ENCODE measurements around the gene ZNF385C. TPM values are rescaled to one million over a fixed set of nuclear protein-coding genes. Genes with fewer than 3 reads are reported as not detected.

The ZNF385C gene
- total and polyA plus RNA-seq, 4 donors: 0.03 to 0.19 (median 0.06) TPM; not detected in 1

GRCh38 chr17:42111871-42112551, 13.7 kb upstream of the ZNF385C start:
- Histone ChIP-seq H3K9ac (ENCODE audit: low read depth in 1 of 2, low read length in 2 of 2) (peak overlapping the region; percentile 61 to 88), H3K27me3 (ENCODE audit: control insufficient read depth in 4 of 4, insufficient read depth in 4 of 4, low read length in 3 of 4) (no peaks in the 10 kb centered on the region), H3K4me3 (ENCODE audit: low read depth in 1 of 3, low read length in 3 of 3) (peak overlapping the region; percentile 64 to 76 (median 68)), H3K36me3 (ENCODE audit: control insufficient read depth in 4 of 4, insufficient read depth in 3 of 4, low read depth in 1 of 4, low read length in 3 of 4) (peaks cover 3 to 12% (median 7%) of the 10 kb centered on the region in 4 donors), H3K4me1 (ENCODE audit: control insufficient read depth in 4 of 4, insufficient read depth in 4 of 4, low read length in 3 of 4) (peaks cover 11 to 42% (median 34%) of the 10 kb centered on the region in 4 donors), H3K9me3 (ENCODE audit: control insufficient read depth in 4 of 4, low read length in 3 of 4) (no peaks in the 10 kb centered on the region), H3K27ac (ENCODE audit: low read depth in 1 of 2, low read length in 2 of 2) (peak overlapping the region; percentile 81 to 84)
- TF ChIP-seq MAX (IDR thresholded peaks at IDR 0.05): no peak
- no peak for TF ChIP-seq HNF4A (conservative IDR thresholded peaks at IDR 0.05)
- no peak for TF ChIP-seq EGR1 (IDR thresholded peaks at IDR 0.05; ENCODE audit: low read depth in 2 of 2)
- peak; percentile 24 for TF ChIP-seq YY1 (IDR thresholded peaks at IDR 0.05)
- TF ChIP-seq FOXA2 (IDR thresholded peaks at IDR 0.05): no peak
- no peak for TF ChIP-seq FOXA1 (IDR thresholded peaks at IDR 0.05)
- TF ChIP-seq RAD21 (IDR thresholded peaks at IDR 0.05): no peak
- no peak for TF ChIP-seq REST (IDR thresholded peaks at IDR 0.05)
- TF ChIP-seq NR2F2 (IDR thresholded peaks at IDR 0.05): no peak
- DNase-seq (ENCODE audit: low spot score): no peak
- WGBS: 6% methylated on average over 12 of the region's 12 CpGs

GRCh38 chr17:42111265-42111636, 13.0 kb upstream of the ZNF385C start:
- peak; percentile 23 to 93 for TF ChIP-seq RXRA (IDR thresholded peaks at IDR 0.05)
- no peak for TF ChIP-seq GABPA (IDR thresholded peaks at IDR 0.05 in 1 of 2, conservative IDR thresholded peaks at IDR 0.05 in 1 of 2)
- TF ChIP-seq REST (IDR thresholded peaks at IDR 0.05): peak; percentile 18
- no peak for TF ChIP-seq HNF4G (IDR thresholded peaks at IDR 0.05)
- TF ChIP-seq EGR1 (IDR thresholded peaks at IDR 0.05; ENCODE audit: low read depth in 2 of 2): no peak
- TF ChIP-seq HNF4A (conservative IDR thresholded peaks at IDR 0.05): peak; percentile 19 to 79
- TF ChIP-seq ZBTB33 (IDR thresholded peaks at IDR 0.05): no peak
- TF ChIP-seq SP1 (IDR thresholded peaks at IDR 0.05): no peak
- TF ChIP-seq TAF1 (conservative IDR thresholded peaks at IDR 0.05): no peak
- TF ChIP-seq YY1 (IDR thresholded peaks at IDR 0.05): peak; percentile 58
- TF ChIP-seq ATF3 (IDR thresholded peaks at IDR 0.05): no peak
- TF ChIP-seq MAX (IDR thresholded peaks at IDR 0.05): peak; percentile 87
- no peak for TF ChIP-seq JUND (IDR thresholded peaks at IDR 0.05)
- peaks cover 11 to 40% (median 34%) of the 10 kb centered on the region in 4 donors for H3K4me1 ChIP-seq (ENCODE audit: control insufficient read depth in 4 of 4, insufficient read depth in 4 of 4, low read length in 3 of 4)
- H3K36me3 ChIP-seq (ENCODE audit: control insufficient read depth in 4 of 4, insufficient read depth in 3 of 4, low read depth in 1 of 4, low read length in 3 of 4): peaks cover 3 to 12% (median 7%) of the 10 kb centered on the region in 4 donors
- peak overlapping the region in 2 of 3 donors; percentile 68 to 76 for H3K4me3 ChIP-seq (ENCODE audit: low read depth in 1 of 3, low read length in 3 of 3)
- H3K27me3 ChIP-seq (ENCODE audit: control insufficient read depth in 4 of 4, insufficient read depth in 4 of 4, low read length in 3 of 4): no peaks in the 10 kb centered on the region
- H3K9me3 ChIP-seq (ENCODE audit: control insufficient read depth in 4 of 4, low read length in 3 of 4): no peaks in the 10 kb centered on the region
- 41% methylated on average over 11 of the region's 11 CpGs for WGBS
- H3K9ac ChIP-seq (ENCODE audit: low read depth in 1 of 2, low read length in 2 of 2): peak overlapping the region; percentile 11 to 61
- peak overlapping the region; percentile 81 to 84 for H3K27ac ChIP-seq (ENCODE audit: low read depth in 1 of 2, low read length in 2 of 2)
- no peak for DNase-seq (ENCODE audit: low spot score)
